ENCODE results near the gene LHPP. TPM values are rescaled to one million over a fixed set of nuclear protein-coding genes. Genes with fewer than 3 reads are reported as not detected.

LHPP gene
- total RNA-seq, 2 donors from 2014 or later: 4.9 to 9.9 TPM

- Histone ChIP-seq H3K4me1 (peaks cover 13% of the 10 kb centered on the region), H3K27me3 (no peaks in the 10 kb centered on the region), H3K9me3 (no peaks in the 10 kb centered on the region), H3K27ac (no peak overlapping the region), H3K4me3 (no peak overlapping the region), H3K36me3 (replicated peaks in 1 of 2; ENCODE audit: insufficient read depth in 1 of 2, low read depth in 2 of 2) (no peaks in the 10 kb centered on the region)
- ATAC-seq (no peak), DNase-seq (no peak)
- WGBS, 2 donors: 91 to 95% methylated on average over 8 to 9 of the region's 9 CpGs
- intact Hi-C loops (cut with DNase I): no loop called here
- no peak for TF ChIP-seq CTCF (IDR thresholded peaks at IDR 0.05)
- TF ChIP-seq POLR2A (IDR thresholded peaks at IDR 0.05): no peak
These were observed 56.3 kb downstream of the LHPP start for GRCh38 chr10:124517931-124518330.

- no peaks in the 10 kb centered on the region for H3K9me3 ChIP-seq
- no peak for TF ChIP-seq CTCF (IDR thresholded peaks at IDR 0.05)
- TF ChIP-seq POLR2A (IDR thresholded peaks at IDR 0.05): no peak
- ATAC-seq (no peak), DNase-seq (peak in 1 of 4 donors; percentile 2)
- no peaks in the 10 kb centered on the region for H3K27me3 ChIP-seq
- intact Hi-C loops (cut with DNase I): no loop called here
- H3K36me3 ChIP-seq (replicated peaks in 1 of 2; ENCODE audit: insufficient read depth in 1 of 2, low read depth in 2 of 2): no peaks in the 10 kb centered on the region
- H3K27ac ChIP-seq: no peak overlapping the region
- no peak overlapping the region for H3K4me3 ChIP-seq
- H3K4me1 ChIP-seq: peaks cover 18% of the 10 kb centered on the region
- WGBS, 2 donors: 92% methylated on average over 11 of the region's 15 CpGs; no CpG with 5 or more reads in 1 of the 2 donors
These were observed 56.7 kb downstream of the LHPP start for GRCh38 chr10:124518366-124518765.

GRCh38 chr10:124520558-124521428 lies 59.2 kb downstream of the LHPP start:
- no peak for ATAC-seq
- Histone ChIP-seq H3K36me3 (replicated peaks in 1 of 2; ENCODE audit: insufficient read depth in 1 of 2, low read depth in 2 of 2) (no peaks in the 10 kb centered on the region), H3K27ac (peak overlapping the region in 1 of 4 donors; percentile 65), H3K4me3 (no peak overlapping the region), H3K27me3 (no peaks in the 10 kb centered on the region), H3K4me1 (peaks cover 23% of the 10 kb centered on the region), H3K9me3 (no peaks in the 10 kb centered on the region)
- TF ChIP-seq POLR2A (IDR thresholded peaks at IDR 0.05) (no peak), CTCF (IDR thresholded peaks at IDR 0.05) (no peak)
- peak in 1 of 4 donors; percentile 8 for DNase-seq
- intact Hi-C loops (cut with DNase I): loop anchor here (10.0 kb wide), 1 partner anchor 304 kb away; no protein-coding TSS in a partner anchor
- WGBS, 2 donors: 84 to 87% methylated on average over 17 to 18 of the region's 20 CpGs

- intact Hi-C loops (cut with DNase I): loop anchor here (10.0 kb wide), 1 partner anchor 303 kb away; no protein-coding TSS in a partner anchor
- H3K4me3 ChIP-seq: no peak overlapping the region
- H3K27me3 ChIP-seq: no peaks in the 10 kb centered on the region
- no peaks in the 10 kb centered on the region for H3K36me3 ChIP-seq (replicated peaks in 1 of 2; ENCODE audit: insufficient read depth in 1 of 2, low read depth in 2 of 2)
- WGBS, 2 donors: 62 to 90% methylated on average over 7 to 11 of the region's 13 CpGs
- peak; percentile 65 for ATAC-seq
- peaks cover 23% of the 10 kb centered on the region for H3K4me1 ChIP-seq
- no peak for TF ChIP-seq POLR2A (IDR thresholded peaks at IDR 0.05)
- TF ChIP-seq CTCF (IDR thresholded peaks at IDR 0.05): no peak
- H3K27ac ChIP-seq: peak overlapping the region in 2 of 4 donors; percentile 35 to 65
- no peaks in the 10 kb centered on the region for H3K9me3 ChIP-seq
- DNase-seq: peak; percentile 43 to 51 (median 47)
These were observed 59.8 kb downstream of the LHPP start for GRCh38 chr10:124521429-124521871.
